Liver (tissue), 9 donors: Measurements from ENCODE around the gene PER1. TPM values are rescaled to one million over a fixed set of nuclear protein-coding genes. Genes with fewer than 3 reads are reported as not detected.

ENCODE experiments used
- DNase-seq: peaks from one replicate; pipeline ENCODE4 v3.0.0-alpha.2; 2017; ENCODE audit warnings: low spot score
- H3K27ac ChIP-seq, 2 donors: one replicate each; pipeline ENCODE4 v1.7.0; 2013; ENCODE audit warnings: inconsistent platforms in 2 of 2, low read length in 2 of 2, control low read depth in 1 of 2, low read depth in 1 of 2, mild to moderate bottlenecking in 1 of 2
- H3K27me3 ChIP-seq, 4 donors: one replicate each; pipeline versions ENCODE4 v1.6.1 to v1.7.0; 2013; ENCODE audit warnings: low read length in 3 of 4, inconsistent platforms in 1 of 4, mild to moderate bottlenecking in 1 of 4, moderate library complexity in 1 of 4; ENCODE audit not compliant: control insufficient read depth in 4 of 4, insufficient read depth in 4 of 4
- H3K36me3 ChIP-seq, 4 donors: one replicate each; pipeline versions ENCODE4 v1.6.1 to v1.7.0; 2013; ENCODE audit warnings: low read length in 3 of 4, mild to moderate bottlenecking in 3 of 4, low read depth in 1 of 4, moderate library complexity in 1 of 4; ENCODE audit not compliant: control insufficient read depth in 4 of 4, insufficient read depth in 3 of 4
- H3K4me1 ChIP-seq, 4 donors: one replicate each; pipeline versions ENCODE4 v1.6.1 to v1.7.0; 2013; ENCODE audit warnings: low read length in 3 of 4, mild to moderate bottlenecking in 3 of 4, moderate library complexity in 1 of 4; ENCODE audit not compliant: control insufficient read depth in 4 of 4, insufficient read depth in 4 of 4
- H3K4me3 ChIP-seq, 3 donors: one replicate each; pipeline versions ENCODE4 v1.6.1 to v1.7.0; 2013; ENCODE audit warnings: low read length in 3 of 3, control low read depth in 1 of 3, low read depth in 1 of 3, mild to moderate bottlenecking in 1 of 3
- H3K9ac ChIP-seq, 2 donors: one replicate each; pipeline ENCODE4 v1.7.0; 2013; ENCODE audit warnings: low read length in 2 of 2, mild to moderate bottlenecking in 2 of 2, moderate library complexity in 2 of 2, control low read depth in 1 of 2, low read depth in 1 of 2
- H3K9me3 ChIP-seq, 4 donors: one replicate each; pipeline versions ENCODE4 v1.6.1 to v1.7.0; 2013; ENCODE audit warnings: low read length in 3 of 4; ENCODE audit not compliant: control insufficient read depth in 4 of 4
- EGR1 ChIP-seq, 2 donors: IDR thresholded peaks; 2 replicates each; pipeline ENCODE4 v1.6.1; 2016 to 2018; ENCODE audit warnings: antibody characterized with exemption in 2 of 2, low read depth in 2 of 2
- FOXA2 ChIP-seq: IDR thresholded peaks from 2 replicates; pipeline ENCODE4 v1.6.1; 2016; ENCODE audit warnings: antibody characterized with exemption
- GABPA ChIP-seq, 2 donors: IDR thresholded peaks in 1 of 2; conservative IDR thresholded peaks in 1 of 2; 2 replicates each; pipeline ENCODE4 v1.6.1; 2016; ENCODE audit warnings: antibody characterized with exemption in 2 of 2, mild to moderate bottlenecking in 1 of 2, moderate library complexity in 1 of 2
- HNF4A ChIP-seq, 2 donors: conservative IDR thresholded peaks; 2 replicates each; pipeline ENCODE4 v1.6.1; 2016; ENCODE audit warnings: antibody characterized with exemption in 2 of 2, mild to moderate bottlenecking in 2 of 2
- HNF4G ChIP-seq: IDR thresholded peaks from 2 replicates; pipeline ENCODE4 v1.6.1; 2016; ENCODE audit warnings: antibody characterized with exemption
- JUND ChIP-seq, 2 donors: IDR thresholded peaks; 2 replicates each; pipeline ENCODE4 v1.6.1; 2016; ENCODE audit warnings: antibody characterized with exemption in 2 of 2
- NR2F2 ChIP-seq: IDR thresholded peaks from 2 replicates; pipeline ENCODE4 v1.6.1; 2016; ENCODE audit warnings: antibody characterized with exemption
- RAD21 ChIP-seq, 2 donors: IDR thresholded peaks; 2 replicates each; pipeline ENCODE4 v1.6.1; 2016; ENCODE audit warnings: antibody characterized with exemption in 2 of 2, mild to moderate bottlenecking in 2 of 2
- SP1 ChIP-seq: IDR thresholded peaks from 2 replicates; pipeline ENCODE4 v1.6.1; 2018; ENCODE audit warnings: antibody characterized with exemption, mild to moderate bottlenecking
- TAF1 ChIP-seq: conservative IDR thresholded peaks from 2 replicates; pipeline ENCODE4 v1.6.1; 2016; ENCODE audit warnings: antibody characterized with exemption, mild to moderate bottlenecking
- YY1 ChIP-seq: IDR thresholded peaks from 2 replicates; pipeline ENCODE4 v1.6.1; 2016; ENCODE audit warnings: antibody characterized with exemption, mild to moderate bottlenecking
- WGBS: extraction: QIAGEN DNeasy Blood & Tissue Kit; methylation state at CpG from one replicate; pipeline ENCODE4 v1.1.7; 2013; 5-methylcytosine and 5-hydroxymethylcytosine counted together
- polyA plus RNA-seq, 2 donors: library from polyadenylated mRNA; stranded (reverse) in 1 of 2; unstranded in 1 of 2; fragments of 200-250 nt in 1 of 2; fragments of >200 nt in 1 of 2; fragmentation: Nextera tagmentation in 1 of 2; extraction: Ambion mirVana in 1 of 2; gene quantifications; one replicate each; pipeline versions ENCODE4 v1.2.1 to v1.2.3, GENCODE V29; 2013 to 2015
- total RNA-seq, 2 donors: library from RNA; depleted of rRNA; stranded (reverse); fragments of >200 nt; gene quantifications; one replicate each; pipeline ENCODE4 v1.2.3, GENCODE V29; 2014
- TF ChIP-seq, protein P1 (sequence below): IDR thresholded peaks from 2 replicates; pipeline ENCODE4 v1.6.1; 2016; ENCODE audit warnings: antibody characterized with exemption, mild to moderate bottlenecking
- TF ChIP-seq, protein P2 (sequence below): IDR thresholded peaks from 2 replicates; pipeline ENCODE4 v1.6.1; 2016; ENCODE audit warnings: antibody characterized with exemption
- TF ChIP-seq, protein P3 (sequence below): IDR thresholded peaks from 2 replicates; pipeline ENCODE4 v1.6.1; 2016; ENCODE audit warnings: antibody characterized with exemption
- TF ChIP-seq, protein P4 (sequence below): fragments of 150-350 bp; IDR thresholded peaks from 2 replicates; pipeline ENCODE4 v1.5.1; 2017; ENCODE audit warnings: improper control_type of control experiment, low read depth, low read length; ENCODE audit not compliant: missing input control
- donor health status: healthy.
- donor health status: healthy.
- donor health status: healthy.
- donor health status: healthy.
- donor health status: healthy.

PER1 gene
- total and polyA plus RNA-seq, 4 donors, result 10.1 to 71.6 (median 29.7) TPM

DNA sequence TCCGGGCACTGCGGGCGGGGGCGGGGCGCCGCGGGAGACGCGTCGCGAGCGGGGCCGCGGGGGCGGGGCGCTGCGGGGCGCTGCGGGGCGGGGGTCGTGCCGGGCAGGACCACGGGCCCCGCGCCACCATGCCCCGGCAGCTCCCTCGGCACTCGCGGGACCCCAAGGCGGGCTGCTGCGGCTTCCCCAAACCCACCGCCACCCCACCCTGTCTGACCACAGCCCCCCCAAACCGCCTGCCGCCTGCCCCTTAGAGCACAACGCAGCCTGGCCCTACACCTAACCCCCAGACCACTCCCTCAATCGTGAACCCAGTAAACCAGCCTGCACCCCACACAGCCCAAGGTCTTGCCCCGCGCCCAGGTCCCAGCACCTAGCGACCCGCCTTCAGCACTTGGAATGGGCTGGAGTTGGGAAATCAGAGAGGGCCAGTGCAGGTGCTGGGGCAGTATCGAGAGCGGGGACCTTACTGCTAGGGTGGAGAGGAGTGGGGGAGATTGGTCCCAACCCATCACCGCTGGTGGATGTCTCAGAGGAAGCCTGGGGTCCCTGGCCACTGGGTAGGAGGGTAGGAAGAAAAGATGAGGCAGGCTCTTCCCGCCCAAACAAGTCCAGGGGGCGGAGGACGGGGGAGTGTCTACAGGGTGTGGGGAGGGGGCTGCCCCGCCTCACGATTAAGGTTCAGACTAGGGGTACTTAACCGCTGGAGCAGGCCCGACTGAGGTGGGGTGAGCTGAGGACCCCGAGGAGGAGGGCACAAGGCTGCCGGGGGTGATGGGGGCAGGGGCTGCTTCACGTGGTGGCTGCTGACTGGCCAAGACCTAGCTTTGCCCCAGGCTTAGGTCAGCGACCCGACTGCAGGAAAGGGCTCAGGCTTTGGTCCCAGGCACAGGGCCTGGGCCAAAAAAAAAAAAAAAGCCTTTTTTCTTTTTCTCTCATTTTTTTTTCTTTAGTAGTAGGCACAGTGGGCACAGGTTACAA, 11.1 kb upstream of the PER1 start (continued):
- TF ChIP-seq, protein P1, sequence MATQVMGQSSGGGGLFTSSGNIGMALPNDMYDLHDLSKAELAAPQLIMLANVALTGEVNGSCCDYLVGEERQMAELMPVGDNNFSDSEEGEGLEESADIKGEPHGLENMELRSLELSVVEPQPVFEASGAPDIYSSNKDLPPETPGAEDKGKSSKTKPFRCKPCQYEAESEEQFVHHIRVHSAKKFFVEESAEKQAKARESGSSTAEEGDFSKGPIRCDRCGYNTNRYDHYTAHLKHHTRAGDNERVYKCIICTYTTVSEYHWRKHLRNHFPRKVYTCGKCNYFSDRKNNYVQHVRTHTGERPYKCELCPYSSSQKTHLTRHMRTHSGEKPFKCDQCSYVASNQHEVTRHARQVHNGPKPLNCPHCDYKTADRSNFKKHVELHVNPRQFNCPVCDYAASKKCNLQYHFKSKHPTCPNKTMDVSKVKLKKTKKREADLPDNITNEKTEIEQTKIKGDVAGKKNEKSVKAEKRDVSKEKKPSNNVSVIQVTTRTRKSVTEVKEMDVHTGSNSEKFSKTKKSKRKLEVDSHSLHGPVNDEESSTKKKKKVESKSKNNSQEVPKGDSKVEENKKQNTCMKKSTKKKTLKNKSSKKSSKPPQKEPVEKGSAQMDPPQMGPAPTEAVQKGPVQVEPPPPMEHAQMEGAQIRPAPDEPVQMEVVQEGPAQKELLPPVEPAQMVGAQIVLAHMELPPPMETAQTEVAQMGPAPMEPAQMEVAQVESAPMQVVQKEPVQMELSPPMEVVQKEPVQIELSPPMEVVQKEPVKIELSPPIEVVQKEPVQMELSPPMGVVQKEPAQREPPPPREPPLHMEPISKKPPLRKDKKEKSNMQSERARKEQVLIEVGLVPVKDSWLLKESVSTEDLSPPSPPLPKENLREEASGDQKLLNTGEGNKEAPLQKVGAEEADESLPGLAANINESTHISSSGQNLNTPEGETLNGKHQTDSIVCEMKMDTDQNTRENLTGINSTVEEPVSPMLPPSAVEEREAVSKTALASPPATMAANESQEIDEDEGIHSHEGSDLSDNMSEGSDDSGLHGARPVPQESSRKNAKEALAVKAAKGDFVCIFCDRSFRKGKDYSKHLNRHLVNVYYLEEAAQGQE, result no peak
- TF ChIP-seq EGR1 (IDR thresholded peaks at IDR 0.05; ENCODE audit: low read depth in 2 of 2), result no peak

DNA sequence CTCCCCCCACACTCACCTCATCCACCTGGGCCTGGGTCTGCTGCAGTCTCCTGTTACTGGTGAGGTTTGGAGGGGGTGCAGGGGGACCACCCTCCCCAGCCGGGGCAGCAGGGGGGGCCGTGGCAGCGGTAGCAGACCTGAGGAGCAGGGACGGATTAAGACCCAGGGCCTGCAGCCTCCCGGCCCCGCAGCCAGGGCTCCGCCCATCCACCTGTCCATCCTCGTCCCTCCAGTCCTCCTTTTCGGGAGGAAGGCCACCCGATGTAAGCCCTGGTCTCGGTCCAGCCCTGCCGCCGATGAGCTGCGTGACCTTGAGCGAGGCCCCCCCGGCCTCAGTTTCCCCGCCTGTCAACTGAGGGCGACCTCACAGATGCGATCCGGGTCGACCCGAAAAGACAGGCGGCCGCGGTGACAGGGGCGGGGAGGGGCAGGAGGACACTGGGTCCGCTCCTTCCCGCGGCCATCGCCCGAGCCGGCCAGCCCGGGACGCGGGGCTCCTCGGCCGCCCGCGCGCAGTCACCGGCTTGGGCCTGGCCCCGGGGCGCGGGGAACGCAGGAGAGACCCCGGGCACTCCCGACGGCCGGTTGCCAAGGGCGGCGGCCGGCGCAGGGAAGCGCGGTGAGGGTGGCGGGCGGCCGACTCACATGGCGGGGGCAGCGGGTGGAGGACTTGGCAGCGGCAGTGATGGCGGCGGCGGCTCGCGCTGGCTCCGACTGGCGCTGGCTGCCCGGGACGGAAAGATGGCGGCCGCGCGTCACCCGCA, 10.2 kb upstream of the PER1 start, which contains the start of gene VAMP2:
VAMP2 (minus strand) TSS at position 716 of the 764 bp plus-strand sequence; CDS start at position 647, 69 bp downstream.
- under 1% methylated on average over 75 of the region's 75 CpGs for WGBS
- Histone ChIP-seq H3K9me3 (no peaks in the 10 kb centered on the region), H3K4me1 (peaks cover 8 to 51% (median 41%) of the 10 kb centered on the region in 4 donors), H3K4me3 (peak within 1 kb of the TSS; percentile 77 to 95 (median 86)), H3K36me3 (peaks cover 2 to 10% (median 6%) of the 10 kb centered on the region in 4 donors), H3K9ac (peak within 1 kb of the TSS; percentile 72 to 96), H3K27ac (peak within 1 kb of the TSS; percentile 97 to 98), H3K27me3 (no peaks in the 10 kb centered on the region)
- DNase-seq, result peak; percentile 84
- TF ChIP-seq YY1, result peak; percentile 67
- TF ChIP-seq, protein P2, sequence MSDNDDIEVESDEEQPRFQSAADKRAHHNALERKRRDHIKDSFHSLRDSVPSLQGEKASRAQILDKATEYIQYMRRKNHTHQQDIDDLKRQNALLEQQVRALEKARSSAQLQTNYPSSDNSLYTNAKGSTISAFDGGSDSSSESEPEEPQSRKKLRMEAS, result no peak

DNA sequence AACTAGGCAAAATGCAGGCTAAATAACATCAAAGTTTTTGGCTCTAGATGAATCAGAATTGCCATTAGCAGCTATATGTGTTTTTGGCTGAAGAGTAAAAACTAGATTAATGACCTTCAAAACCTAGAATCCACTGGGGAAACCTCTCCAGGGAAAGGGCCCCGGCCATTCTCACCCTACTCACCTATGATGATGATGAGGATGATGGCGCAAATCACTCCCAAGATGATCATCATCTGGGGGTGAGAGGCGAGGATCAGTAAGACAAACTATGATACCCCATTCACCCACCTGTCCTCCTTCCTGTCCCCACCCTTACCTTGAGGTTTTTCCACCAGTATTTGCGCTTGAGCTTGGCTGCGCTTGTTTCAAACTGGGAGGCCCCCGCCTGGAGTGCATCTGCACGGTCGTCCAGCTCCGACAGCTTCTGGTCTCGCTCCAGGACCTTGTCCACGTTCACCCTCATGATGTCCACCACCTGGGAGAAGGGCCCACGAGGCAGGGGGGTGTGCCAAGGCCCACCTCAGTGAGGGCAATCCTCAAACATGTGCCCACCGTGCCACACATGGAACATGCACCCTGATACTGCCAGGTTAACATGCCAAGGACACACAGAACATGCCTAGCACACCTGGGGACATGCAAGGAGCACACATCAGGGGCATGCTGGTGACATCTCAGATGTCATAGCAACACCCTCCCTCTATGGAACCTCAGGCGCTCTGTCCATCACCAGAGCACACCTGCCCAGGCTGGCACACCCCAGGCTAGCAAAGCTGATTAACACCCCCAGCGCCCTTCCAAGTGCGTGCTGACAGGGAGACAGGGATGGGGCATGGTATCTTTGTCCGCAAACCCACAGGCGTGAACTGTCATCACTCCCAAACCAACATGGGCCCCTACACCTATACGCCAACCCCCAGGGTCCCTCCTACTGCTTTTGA, 9.4 kb upstream of the PER1 start:
- TF ChIP-seq FOXA2, result no peak
- no peak for TF ChIP-seq RAD21 (IDR thresholded peaks at IDR 0.05)
- TF ChIP-seq, protein P2, result no peak
- TF ChIP-seq JUND (IDR thresholded peaks at IDR 0.05), result no peak
- TF ChIP-seq SP1, result no peak
- no peak for TF ChIP-seq HNF4A (conservative IDR thresholded peaks at IDR 0.05)
- TF ChIP-seq GABPA (IDR thresholded peaks at IDR 0.05 in 1 of 2, conservative IDR thresholded peaks at IDR 0.05 in 1 of 2), result no peak
- TF ChIP-seq HNF4G, result no peak
- no peak for TF ChIP-seq EGR1 (IDR thresholded peaks at IDR 0.05; ENCODE audit: low read depth in 2 of 2)
- no peak for TF ChIP-seq NR2F2
- TF ChIP-seq, protein P3, sequence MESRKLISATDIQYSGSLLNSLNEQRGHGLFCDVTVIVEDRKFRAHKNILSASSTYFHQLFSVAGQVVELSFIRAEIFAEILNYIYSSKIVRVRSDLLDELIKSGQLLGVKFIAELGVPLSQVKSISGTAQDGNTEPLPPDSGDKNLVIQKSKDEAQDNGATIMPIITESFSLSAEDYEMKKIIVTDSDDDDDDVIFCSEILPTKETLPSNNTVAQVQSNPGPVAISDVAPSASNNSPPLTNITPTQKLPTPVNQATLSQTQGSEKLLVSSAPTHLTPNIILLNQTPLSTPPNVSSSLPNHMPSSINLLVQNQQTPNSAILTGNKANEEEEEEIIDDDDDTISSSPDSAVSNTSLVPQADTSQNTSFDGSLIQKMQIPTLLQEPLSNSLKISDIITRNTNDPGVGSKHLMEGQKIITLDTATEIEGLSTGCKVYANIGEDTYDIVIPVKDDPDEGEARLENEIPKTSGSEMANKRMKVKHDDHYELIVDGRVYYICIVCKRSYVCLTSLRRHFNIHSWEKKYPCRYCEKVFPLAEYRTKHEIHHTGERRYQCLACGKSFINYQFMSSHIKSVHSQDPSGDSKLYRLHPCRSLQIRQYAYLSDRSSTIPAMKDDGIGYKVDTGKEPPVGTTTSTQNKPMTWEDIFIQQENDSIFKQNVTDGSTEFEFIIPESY, result no peak
- no peak for TF ChIP-seq TAF1
- TF ChIP-seq, protein P4, sequence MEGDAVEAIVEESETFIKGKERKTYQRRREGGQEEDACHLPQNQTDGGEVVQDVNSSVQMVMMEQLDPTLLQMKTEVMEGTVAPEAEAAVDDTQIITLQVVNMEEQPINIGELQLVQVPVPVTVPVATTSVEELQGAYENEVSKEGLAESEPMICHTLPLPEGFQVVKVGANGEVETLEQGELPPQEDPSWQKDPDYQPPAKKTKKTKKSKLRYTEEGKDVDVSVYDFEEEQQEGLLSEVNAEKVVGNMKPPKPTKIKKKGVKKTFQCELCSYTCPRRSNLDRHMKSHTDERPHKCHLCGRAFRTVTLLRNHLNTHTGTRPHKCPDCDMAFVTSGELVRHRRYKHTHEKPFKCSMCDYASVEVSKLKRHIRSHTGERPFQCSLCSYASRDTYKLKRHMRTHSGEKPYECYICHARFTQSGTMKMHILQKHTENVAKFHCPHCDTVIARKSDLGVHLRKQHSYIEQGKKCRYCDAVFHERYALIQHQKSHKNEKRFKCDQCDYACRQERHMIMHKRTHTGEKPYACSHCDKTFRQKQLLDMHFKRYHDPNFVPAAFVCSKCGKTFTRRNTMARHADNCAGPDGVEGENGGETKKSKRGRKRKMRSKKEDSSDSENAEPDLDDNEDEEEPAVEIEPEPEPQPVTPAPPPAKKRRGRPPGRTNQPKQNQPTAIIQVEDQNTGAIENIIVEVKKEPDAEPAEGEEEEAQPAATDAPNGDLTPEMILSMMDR, result no peak
- Histone ChIP-seq H3K27me3 (no peaks in the 10 kb centered on the region), H3K4me1 (peaks cover 11 to 54% (median 42%) of the 10 kb centered on the region in 4 donors), H3K27ac (peak overlapping the region; percentile 97 to 98), H3K36me3 (peaks cover 2 to 10% (median 6%) of the 10 kb centered on the region in 4 donors), H3K9me3 (no peaks in the 10 kb centered on the region), H3K9ac (peak overlapping the region; percentile 24 to 96), H3K4me3 (peak overlapping the region; percentile 77 to 95 (median 86))
- WGBS, result 74% methylated on average over 19 of the region's 19 CpGs
- DNase-seq, result no peak
